H1 (cell line): ENCODE results near the gene DUSP10. TPM values are rescaled to one million over a fixed set of nuclear protein-coding genes. Genes with fewer than 3 reads are reported as not detected.

Experiments
- CREB1 ChIP-seq: IDR thresholded peaks from 2 replicates; pipeline ENCODE4 v1.6.1; 2012; ENCODE audit warnings: inconsistent platforms
- GTF2F1 ChIP-seq: IDR thresholded peaks from 2 replicates; pipeline ENCODE4 v1.6.1; 2012; ENCODE audit warnings: low read depth, low read length, improper control_type of control experiment, borderline replicate concordance
- KDM5A ChIP-seq: fragments of 200-600 bp; IDR thresholded peaks from 2 replicates; pipeline ENCODE4 v1.7.1; 2012; ENCODE audit warnings: mild to moderate bottlenecking, low read length, inconsistent platforms, mixed read lengths
- MAFK ChIP-seq: IDR thresholded peaks from 2 replicates; pipeline ENCODE4 v1.6.1; 2012; ENCODE audit warnings: low read depth, mild to moderate bottlenecking, improper control_type of control experiment, low read length
- NRF1 ChIP-seq: IDR thresholded peaks from 2 replicates; pipeline ENCODE4 v1.6.1; 2011; ENCODE audit warnings: mild to moderate bottlenecking, low read depth, low read length, improper control_type of control experiment
- RNF2 ChIP-seq: fragments of 200-900, 300-1000 bp; sonication (generic); IDR thresholded peaks from 2 replicates; pipeline ENCODE4 v1.7.1; 2016; ENCODE audit warnings: borderline replicate concordance, low read depth, mild to moderate bottlenecking, antibody characterized with exemption, low read length; ENCODE audit not compliant: poor library complexity, severe bottlenecking; ENCODE audit errors: missing control alignments
- TAF7 ChIP-seq: optimal IDR thresholded peaks from 2 replicates; pipeline ENCODE3; 2011; ENCODE audit warnings: low read depth, mild to moderate bottlenecking, inconsistent platforms, low read length, moderate library complexity, borderline replicate concordance
- polyA plus RNA-seq, 7 experiments: library from polyadenylated mRNA; depleted of rRNA in 3 of 7; stranded (reverse) in 5 of 7; unstranded in 2 of 7; fragments of >200 nt in 5 of 7; fragments of 200-250 nt in 2 of 7; gene quantifications; 1 replicate in 5 of 7; 2 replicates in 1 of 7; 4 replicates in 1 of 7; pipeline versions ENCODE4 v1.2.1 to v1.2.3, GENCODE V29; 2011 to 2013; ENCODE audit warnings: missing spikeins in 2 of 7, mixed read lengths in 2 of 7
- total RNA-seq: library from RNA; stranded (reverse); fragmentation: NEBNext Ultra II Directional; extraction: Animal tissue kit (Norgen Biotek cat#: 25700); gene quantifications from 2 replicates; pipeline ENCODE4 v1.2.1, GENCODE V29; 2021
- TF ChIP-seq, protein P1 (sequence below): fragments of 300-600 bp; sonication (generic); IDR thresholded peaks from 2 replicates; pipeline ENCODE4 v1.7.1; 2012; ENCODE audit warnings: low read length, moderate library complexity, mild to moderate bottlenecking, inconsistent platforms; ENCODE audit not compliant: insufficient replicate concordance
- TF ChIP-seq, protein P2 (sequence below), 3 experiments: IDR thresholded peaks; 1 replicate in 2 of 3; 2 replicates in 1 of 3; pipeline versions ENCODE4 v1.5.1 to v1.6.1; 2011; ENCODE audit warnings: low read length in 3 of 3, mild to moderate bottlenecking in 3 of 3, inconsistent platforms in 2 of 3, low read depth in 1 of 3, moderate library complexity in 1 of 3; ENCODE audit not compliant: insufficient read depth in 1 of 3; ENCODE audit errors: control extremely low read depth in 1 of 3

DUSP10 gene
- total and polyA plus RNA-seq, 2 of the 8 experiments (the other 6 are each of a cell fraction or from before 2014, with no cell fraction given) = 1.2 TPM

DNA sequence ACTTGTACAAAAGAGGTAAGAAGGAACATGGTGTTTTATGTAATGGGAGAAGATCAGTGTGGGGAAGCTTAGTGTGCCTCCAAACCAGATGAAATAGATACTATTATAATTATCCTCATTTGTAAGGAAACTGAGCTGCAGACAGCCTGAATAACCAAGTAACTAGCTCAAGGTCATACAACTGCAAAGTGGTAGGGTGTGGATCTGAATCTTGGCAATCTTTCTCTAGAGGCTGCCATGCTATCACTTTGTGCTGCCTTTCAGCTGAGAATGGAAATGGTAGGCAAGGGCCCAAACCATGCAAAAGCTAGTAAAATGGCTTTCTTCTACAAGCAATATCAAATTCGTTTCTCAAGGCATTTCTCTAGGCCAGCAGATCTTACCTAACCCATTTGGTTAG, 51.0 kb downstream of the DUSP10 start (continued):
- TF ChIP-seq, protein P1, sequence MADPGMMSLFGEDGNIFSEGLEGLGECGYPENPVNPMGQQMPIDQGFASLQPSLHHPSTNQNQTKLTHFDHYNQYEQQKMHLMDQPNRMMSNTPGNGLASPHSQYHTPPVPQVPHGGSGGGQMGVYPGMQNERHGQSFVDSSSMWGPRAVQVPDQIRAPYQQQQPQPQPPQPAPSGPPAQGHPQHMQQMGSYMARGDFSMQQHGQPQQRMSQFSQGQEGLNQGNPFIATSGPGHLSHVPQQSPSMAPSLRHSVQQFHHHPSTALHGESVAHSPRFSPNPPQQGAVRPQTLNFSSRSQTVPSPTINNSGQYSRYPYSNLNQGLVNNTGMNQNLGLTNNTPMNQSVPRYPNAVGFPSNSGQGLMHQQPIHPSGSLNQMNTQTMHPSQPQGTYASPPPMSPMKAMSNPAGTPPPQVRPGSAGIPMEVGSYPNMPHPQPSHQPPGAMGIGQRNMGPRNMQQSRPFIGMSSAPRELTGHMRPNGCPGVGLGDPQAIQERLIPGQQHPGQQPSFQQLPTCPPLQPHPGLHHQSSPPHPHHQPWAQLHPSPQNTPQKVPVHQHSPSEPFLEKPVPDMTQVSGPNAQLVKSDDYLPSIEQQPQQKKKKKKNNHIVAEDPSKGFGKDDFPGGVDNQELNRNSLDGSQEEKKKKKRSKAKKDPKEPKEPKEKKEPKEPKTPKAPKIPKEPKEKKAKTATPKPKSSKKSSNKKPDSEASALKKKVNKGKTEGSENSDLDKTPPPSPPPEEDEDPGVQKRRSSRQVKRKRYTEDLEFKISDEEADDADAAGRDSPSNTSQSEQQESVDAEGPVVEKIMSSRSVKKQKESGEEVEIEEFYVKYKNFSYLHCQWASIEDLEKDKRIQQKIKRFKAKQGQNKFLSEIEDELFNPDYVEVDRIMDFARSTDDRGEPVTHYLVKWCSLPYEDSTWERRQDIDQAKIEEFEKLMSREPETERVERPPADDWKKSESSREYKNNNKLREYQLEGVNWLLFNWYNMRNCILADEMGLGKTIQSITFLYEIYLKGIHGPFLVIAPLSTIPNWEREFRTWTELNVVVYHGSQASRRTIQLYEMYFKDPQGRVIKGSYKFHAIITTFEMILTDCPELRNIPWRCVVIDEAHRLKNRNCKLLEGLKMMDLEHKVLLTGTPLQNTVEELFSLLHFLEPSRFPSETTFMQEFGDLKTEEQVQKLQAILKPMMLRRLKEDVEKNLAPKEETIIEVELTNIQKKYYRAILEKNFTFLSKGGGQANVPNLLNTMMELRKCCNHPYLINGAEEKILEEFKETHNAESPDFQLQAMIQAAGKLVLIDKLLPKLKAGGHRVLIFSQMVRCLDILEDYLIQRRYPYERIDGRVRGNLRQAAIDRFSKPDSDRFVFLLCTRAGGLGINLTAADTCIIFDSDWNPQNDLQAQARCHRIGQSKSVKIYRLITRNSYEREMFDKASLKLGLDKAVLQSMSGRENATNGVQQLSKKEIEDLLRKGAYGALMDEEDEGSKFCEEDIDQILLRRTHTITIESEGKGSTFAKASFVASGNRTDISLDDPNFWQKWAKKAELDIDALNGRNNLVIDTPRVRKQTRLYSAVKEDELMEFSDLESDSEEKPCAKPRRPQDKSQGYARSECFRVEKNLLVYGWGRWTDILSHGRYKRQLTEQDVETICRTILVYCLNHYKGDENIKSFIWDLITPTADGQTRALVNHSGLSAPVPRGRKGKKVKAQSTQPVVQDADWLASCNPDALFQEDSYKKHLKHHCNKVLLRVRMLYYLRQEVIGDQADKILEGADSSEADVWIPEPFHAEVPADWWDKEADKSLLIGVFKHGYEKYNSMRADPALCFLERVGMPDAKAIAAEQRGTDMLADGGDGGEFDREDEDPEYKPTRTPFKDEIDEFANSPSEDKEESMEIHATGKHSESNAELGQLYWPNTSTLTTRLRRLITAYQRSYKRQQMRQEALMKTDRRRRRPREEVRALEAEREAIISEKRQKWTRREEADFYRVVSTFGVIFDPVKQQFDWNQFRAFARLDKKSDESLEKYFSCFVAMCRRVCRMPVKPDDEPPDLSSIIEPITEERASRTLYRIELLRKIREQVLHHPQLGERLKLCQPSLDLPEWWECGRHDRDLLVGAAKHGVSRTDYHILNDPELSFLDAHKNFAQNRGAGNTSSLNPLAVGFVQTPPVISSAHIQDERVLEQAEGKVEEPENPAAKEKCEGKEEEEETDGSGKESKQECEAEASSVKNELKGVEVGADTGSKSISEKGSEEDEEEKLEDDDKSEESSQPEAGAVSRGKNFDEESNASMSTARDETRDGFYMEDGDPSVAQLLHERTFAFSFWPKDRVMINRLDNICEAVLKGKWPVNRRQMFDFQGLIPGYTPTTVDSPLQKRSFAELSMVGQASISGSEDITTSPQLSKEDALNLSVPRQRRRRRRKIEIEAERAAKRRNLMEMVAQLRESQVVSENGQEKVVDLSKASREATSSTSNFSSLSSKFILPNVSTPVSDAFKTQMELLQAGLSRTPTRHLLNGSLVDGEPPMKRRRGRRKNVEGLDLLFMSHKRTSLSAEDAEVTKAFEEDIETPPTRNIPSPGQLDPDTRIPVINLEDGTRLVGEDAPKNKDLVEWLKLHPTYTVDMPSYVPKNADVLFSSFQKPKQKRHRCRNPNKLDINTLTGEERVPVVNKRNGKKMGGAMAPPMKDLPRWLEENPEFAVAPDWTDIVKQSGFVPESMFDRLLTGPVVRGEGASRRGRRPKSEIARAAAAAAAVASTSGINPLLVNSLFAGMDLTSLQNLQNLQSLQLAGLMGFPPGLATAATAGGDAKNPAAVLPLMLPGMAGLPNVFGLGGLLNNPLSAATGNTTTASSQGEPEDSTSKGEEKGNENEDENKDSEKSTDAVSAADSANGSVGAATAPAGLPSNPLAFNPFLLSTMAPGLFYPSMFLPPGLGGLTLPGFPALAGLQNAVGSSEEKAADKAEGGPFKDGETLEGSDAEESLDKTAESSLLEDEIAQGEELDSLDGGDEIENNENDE = no peak
- TF ChIP-seq, protein P2, sequence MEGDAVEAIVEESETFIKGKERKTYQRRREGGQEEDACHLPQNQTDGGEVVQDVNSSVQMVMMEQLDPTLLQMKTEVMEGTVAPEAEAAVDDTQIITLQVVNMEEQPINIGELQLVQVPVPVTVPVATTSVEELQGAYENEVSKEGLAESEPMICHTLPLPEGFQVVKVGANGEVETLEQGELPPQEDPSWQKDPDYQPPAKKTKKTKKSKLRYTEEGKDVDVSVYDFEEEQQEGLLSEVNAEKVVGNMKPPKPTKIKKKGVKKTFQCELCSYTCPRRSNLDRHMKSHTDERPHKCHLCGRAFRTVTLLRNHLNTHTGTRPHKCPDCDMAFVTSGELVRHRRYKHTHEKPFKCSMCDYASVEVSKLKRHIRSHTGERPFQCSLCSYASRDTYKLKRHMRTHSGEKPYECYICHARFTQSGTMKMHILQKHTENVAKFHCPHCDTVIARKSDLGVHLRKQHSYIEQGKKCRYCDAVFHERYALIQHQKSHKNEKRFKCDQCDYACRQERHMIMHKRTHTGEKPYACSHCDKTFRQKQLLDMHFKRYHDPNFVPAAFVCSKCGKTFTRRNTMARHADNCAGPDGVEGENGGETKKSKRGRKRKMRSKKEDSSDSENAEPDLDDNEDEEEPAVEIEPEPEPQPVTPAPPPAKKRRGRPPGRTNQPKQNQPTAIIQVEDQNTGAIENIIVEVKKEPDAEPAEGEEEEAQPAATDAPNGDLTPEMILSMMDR (IDR thresholded peaks at IDR 0.05; ENCODE audit: control extremely low read depth in 1 of 3, insufficient read depth in 1 of 3, low read depth in 1 of 3, low read length in 3 of 3) = no peak
- no peak for TF ChIP-seq KDM5A
- no peak for TF ChIP-seq TAF7
- TF ChIP-seq CREB1 = no peak
- no peak for TF ChIP-seq NRF1
- TF ChIP-seq RNF2 = no peak
- no peak for TF ChIP-seq MAFK
- TF ChIP-seq GTF2F1 = no peak
